ENCODE measurements around the gene HELZ.
"Not testable (repeated sequence)": the region's sequence is repeated elsewhere in the genome, so short reads cannot be mapped to it uniquely, and the experiment has no call there.

The HELZ gene

GRCh38 chr17:67262435-67263117 lies 17.6 kb upstream of the HELZ start:
- Histone ChIP-seq H3K27ac (ENCODE audit: low read depth, low read length) (no peak overlapping the region), H3K27me3 (ENCODE audit: insufficient read depth, low read length) (no peaks in the 10 kb centered on the region), H2AFZ (ENCODE audit: low read length, unreplicated experiment) (no peak overlapping the region), H3K79me2 (ENCODE audit: control insufficient read depth, insufficient read depth, low read length, unreplicated experiment) (no peaks in the 10 kb centered on the region), H3K4me1 (ENCODE audit: control insufficient read depth, insufficient read depth, low read length, unreplicated experiment) (peaks cover 16% of the 10 kb centered on the region), H3K36me3 (ENCODE audit: insufficient read depth, low read length) (no peaks in the 10 kb centered on the region), H3K4me3 (ENCODE audit: low read depth, low read length) (no peak overlapping the region)

GRCh38 chr17:67260170-67260987 lies 15.4 kb upstream of the HELZ start:
- H3K27ac ChIP-seq (ENCODE audit: low read depth, low read length) = peak overlapping the region; percentile 59
- H3K27me3 ChIP-seq (ENCODE audit: insufficient read depth, low read length) = no peaks in the 10 kb centered on the region
- H3K4me3 ChIP-seq (ENCODE audit: low read depth, low read length) = peak overlapping the region; percentile 43
- H3K4me1 ChIP-seq (ENCODE audit: control insufficient read depth, insufficient read depth, low read length, unreplicated experiment) = peaks cover 18% of the 10 kb centered on the region
- H3K79me2 ChIP-seq (ENCODE audit: control insufficient read depth, insufficient read depth, low read length, unreplicated experiment) = no peaks in the 10 kb centered on the region
- no peaks in the 10 kb centered on the region for H3K36me3 ChIP-seq (ENCODE audit: insufficient read depth, low read length)
- peak overlapping the region; percentile 46 for H2AFZ ChIP-seq (ENCODE audit: low read length, unreplicated experiment)

GRCh38 chr17:67258821-67259468 lies 13.9 kb upstream of the HELZ start:
- Histone ChIP-seq H2AFZ (ENCODE audit: low read length, unreplicated experiment) (no peak overlapping the region), H3K4me3 (ENCODE audit: low read depth, low read length) (no peak overlapping the region), H3K4me1 (ENCODE audit: control insufficient read depth, insufficient read depth, low read length, unreplicated experiment) (peaks cover 18% of the 10 kb centered on the region), H3K27ac (ENCODE audit: low read depth, low read length) (no peak overlapping the region), H3K27me3 (ENCODE audit: insufficient read depth, low read length) (no peaks in the 10 kb centered on the region), H3K79me2 (ENCODE audit: control insufficient read depth, insufficient read depth, low read length, unreplicated experiment) (no peaks in the 10 kb centered on the region), H3K36me3 (ENCODE audit: insufficient read depth, low read length) (no peaks in the 10 kb centered on the region)

DNA sequence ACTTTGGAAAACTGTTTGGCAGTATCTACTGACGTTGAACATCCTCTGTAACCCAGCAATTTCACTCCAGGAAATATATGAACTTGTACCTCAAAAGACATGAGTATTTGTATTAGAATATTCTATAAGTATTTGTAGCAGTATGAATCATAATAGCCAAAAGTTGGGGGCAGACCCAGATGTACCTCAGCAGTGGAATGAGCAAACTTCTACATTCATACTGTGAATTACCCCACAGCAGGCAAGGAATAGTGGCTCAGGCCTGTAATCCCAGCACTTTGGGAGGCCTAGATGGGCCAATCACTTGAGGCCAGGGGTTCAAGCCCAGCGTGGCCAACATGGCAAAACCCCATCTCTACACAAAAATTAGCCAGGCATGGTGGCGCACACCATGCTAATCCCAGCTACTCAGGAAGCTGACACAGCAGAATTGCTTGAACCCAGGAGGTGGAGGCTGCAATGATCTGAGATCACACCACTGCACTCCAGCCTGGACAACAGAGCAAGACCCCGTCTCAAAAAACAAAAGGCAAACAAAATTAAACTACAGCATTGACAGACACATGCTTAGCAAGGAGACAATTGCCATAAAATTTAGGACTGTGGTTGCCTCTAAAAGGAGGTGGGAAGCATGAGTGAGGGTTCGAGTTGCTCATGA lies 11.2 kb upstream of the HELZ start:
- H2AFZ ChIP-seq (ENCODE audit: low read length, unreplicated experiment) = no peak overlapping the region
- H3K36me3 ChIP-seq (ENCODE audit: insufficient read depth, low read length) = no peaks in the 10 kb centered on the region
- H3K4me3 ChIP-seq (ENCODE audit: low read depth, low read length) = no peak overlapping the region
- H3K79me2 ChIP-seq (ENCODE audit: control insufficient read depth, insufficient read depth, low read length, unreplicated experiment) = no peaks in the 10 kb centered on the region
- peaks cover 18% of the 10 kb centered on the region for H3K4me1 ChIP-seq (ENCODE audit: control insufficient read depth, insufficient read depth, low read length, unreplicated experiment)
- H3K27me3 ChIP-seq (ENCODE audit: insufficient read depth, low read length) = no peaks in the 10 kb centered on the region
- no peak overlapping the region for H3K27ac ChIP-seq (ENCODE audit: low read depth, low read length)

DNA sequence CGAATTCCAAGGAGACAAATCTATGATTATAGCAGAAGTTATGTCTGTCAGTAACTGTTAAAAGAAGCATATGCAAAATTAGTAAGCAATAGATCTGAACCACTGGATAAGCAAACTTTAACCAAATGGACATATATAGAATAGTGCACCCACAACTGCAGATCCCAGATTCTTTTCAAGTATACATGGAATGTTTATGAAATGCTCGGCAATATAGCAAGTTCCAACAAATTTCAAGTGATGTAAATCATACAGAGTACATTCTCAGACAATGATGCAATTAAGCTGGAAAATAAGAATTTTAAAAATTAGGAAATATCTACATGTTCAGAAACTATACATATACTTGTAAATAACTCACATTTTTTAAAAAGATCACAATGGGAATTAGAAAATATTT lies 8.4 kb upstream of the HELZ start:
- Histone ChIP-seq H3K4me1 (ENCODE audit: control insufficient read depth, insufficient read depth, low read length, unreplicated experiment) (peaks cover 9% of the 10 kb centered on the region), H3K4me3 (ENCODE audit: low read depth, low read length) (no peak overlapping the region), H3K27ac (ENCODE audit: low read depth, low read length) (no peak overlapping the region), H3K36me3 (ENCODE audit: insufficient read depth, low read length) (no peaks in the 10 kb centered on the region), H3K79me2 (ENCODE audit: control insufficient read depth, insufficient read depth, low read length, unreplicated experiment) (no peaks in the 10 kb centered on the region), H3K27me3 (ENCODE audit: insufficient read depth, low read length) (no peaks in the 10 kb centered on the region), H2AFZ (ENCODE audit: low read length, unreplicated experiment) (no peak overlapping the region)

DNA sequence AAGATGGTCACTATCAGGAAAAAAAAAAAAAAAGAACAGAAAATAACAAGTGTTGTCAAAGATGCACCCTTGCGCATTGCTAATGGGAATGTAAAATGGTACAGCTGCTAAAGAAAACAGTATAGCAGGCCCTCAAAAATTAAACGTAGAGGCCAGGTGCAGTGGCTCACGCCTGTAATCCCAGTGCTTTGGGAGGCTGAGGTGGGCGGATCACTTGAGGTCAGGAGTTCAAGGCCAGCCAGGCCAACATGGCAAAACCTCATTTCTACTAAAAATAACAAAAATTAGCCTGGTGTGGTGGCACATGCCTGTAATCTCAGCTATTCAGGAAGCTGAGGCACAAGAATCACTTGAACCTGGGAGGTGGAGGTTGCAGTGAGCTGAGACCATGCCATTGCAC lies 6.6 kb upstream of the HELZ start:
- not testable (repeated sequence) for H3K4me3 ChIP-seq (ENCODE audit: low read depth, low read length); H3K36me3 ChIP-seq (ENCODE audit: insufficient read depth, low read length); H3K27me3 ChIP-seq (ENCODE audit: insufficient read depth, low read length); H2AFZ ChIP-seq (ENCODE audit: low read length, unreplicated experiment); H3K27ac ChIP-seq (ENCODE audit: low read depth, low read length); H3K79me2 ChIP-seq (ENCODE audit: control insufficient read depth, insufficient read depth, low read length, unreplicated experiment); H3K4me1 ChIP-seq (ENCODE audit: control insufficient read depth, insufficient read depth, low read length, unreplicated experiment)

DNA sequence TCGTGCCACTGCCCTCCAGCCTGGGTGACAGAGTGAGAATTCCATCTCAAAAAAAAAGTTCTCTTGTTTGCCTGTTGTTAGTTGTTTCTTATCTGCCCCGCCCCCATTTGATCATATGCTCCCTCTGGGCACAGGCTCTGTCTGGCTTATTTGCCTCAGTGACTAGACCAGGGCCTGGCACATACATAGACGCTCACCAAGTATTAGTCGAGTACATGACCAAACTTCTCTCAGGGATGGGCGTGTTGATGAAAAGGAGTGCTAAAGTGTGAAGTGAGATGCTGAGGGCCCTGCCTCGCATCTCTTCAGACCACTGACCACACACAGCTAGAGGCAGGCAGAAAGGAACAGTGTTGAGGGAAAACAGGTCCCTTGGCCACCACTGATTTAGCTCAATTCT lies 3.3 kb upstream of the HELZ start:
- peaks cover 6% of the 10 kb centered on the region for H3K4me1 ChIP-seq (ENCODE audit: control insufficient read depth, insufficient read depth, low read length, unreplicated experiment)
- no peak overlapping the region for H3K4me3 ChIP-seq (ENCODE audit: low read depth, low read length)
- no peak overlapping the region for H2AFZ ChIP-seq (ENCODE audit: low read length, unreplicated experiment)

GRCh38 chr17:67247416-67247900 lies 2.5 kb upstream of the HELZ start:
- H3K4me3 ChIP-seq (ENCODE audit: low read depth, low read length) = no peak overlapping the region
- no peak overlapping the region for H3K27ac ChIP-seq (ENCODE audit: low read depth, low read length)

More for the DNA sequence above, 3.3 kb upstream of the HELZ start:
- Histone ChIP-seq H3K36me3 (ENCODE audit: insufficient read depth, low read length) (no peaks in the 10 kb centered on the region), H3K27me3 (ENCODE audit: insufficient read depth, low read length) (no peaks in the 10 kb centered on the region), H3K27ac (ENCODE audit: low read depth, low read length) (no peak overlapping the region), H3K79me2 (ENCODE audit: control insufficient read depth, insufficient read depth, low read length, unreplicated experiment) (peaks cover 17% of the 10 kb centered on the region)

GRCh38 chr17:67246653-67247415 lies 1.8 kb upstream of the HELZ start:
- Histone ChIP-seq H2AFZ (ENCODE audit: low read length, unreplicated experiment) (no peak overlapping the region), H3K79me2 (ENCODE audit: control insufficient read depth, insufficient read depth, low read length, unreplicated experiment) (peaks cover 28% of the 10 kb centered on the region), H3K4me1 (ENCODE audit: control insufficient read depth, insufficient read depth, low read length, unreplicated experiment) (peaks cover 13% of the 10 kb centered on the region), H3K36me3 (ENCODE audit: insufficient read depth, low read length) (no peaks in the 10 kb centered on the region; the same call in 1 of the 2 replicates), H3K4me3 (ENCODE audit: low read depth, low read length) (peak overlapping the region; percentile 84), H3K27ac (ENCODE audit: low read depth, low read length) (no peak overlapping the region), H3K27me3 (ENCODE audit: insufficient read depth, low read length) (no peaks in the 10 kb centered on the region)

More at GRCh38 chr17:67247416-67247900, 2.5 kb upstream of the HELZ start:
- Histone ChIP-seq H2AFZ (ENCODE audit: low read length, unreplicated experiment) (no peak overlapping the region), H3K27me3 (ENCODE audit: insufficient read depth, low read length) (no peaks in the 10 kb centered on the region), H3K79me2 (ENCODE audit: control insufficient read depth, insufficient read depth, low read length, unreplicated experiment) (peaks cover 25% of the 10 kb centered on the region), H3K36me3 (ENCODE audit: insufficient read depth, low read length) (no peaks in the 10 kb centered on the region), H3K4me1 (ENCODE audit: control insufficient read depth, insufficient read depth, low read length, unreplicated experiment) (peaks cover 13% of the 10 kb centered on the region)

GRCh38 chr17:67246403-67246652 lies 1.3 kb upstream of the HELZ start:
- Histone ChIP-seq H3K4me3 (ENCODE audit: low read depth, low read length) (peak overlapping the region; percentile 84), H3K36me3 (ENCODE audit: insufficient read depth, low read length) (no peaks in the 10 kb centered on the region; the same call in 1 of the 2 replicates), H3K27me3 (ENCODE audit: insufficient read depth, low read length) (no peaks in the 10 kb centered on the region), H3K4me1 (ENCODE audit: control insufficient read depth, insufficient read depth, low read length, unreplicated experiment) (peaks cover 13% of the 10 kb centered on the region), H3K79me2 (ENCODE audit: control insufficient read depth, insufficient read depth, low read length, unreplicated experiment) (peaks cover 33% of the 10 kb centered on the region), H3K27ac (ENCODE audit: low read depth, low read length) (no peak overlapping the region), H2AFZ (ENCODE audit: low read length, unreplicated experiment) (peak overlapping the region; percentile 85)
